ENCODE results near the gene NCKAP5.

- TF ChIP-seq CTCF (IDR thresholded peaks at IDR 0.05; ENCODE audit: low read depth, low read length, missing input control) (no peak), RXRA (IDR thresholded peaks at IDR 0.05) (no peak), MAX (IDR thresholded peaks at IDR 0.05) (no peak), EGR1 (IDR thresholded peaks at IDR 0.05; ENCODE audit: low read depth in 2 of 2) (no peak), FOXA1 (IDR thresholded peaks at IDR 0.05) (no peak), NR2F2 (IDR thresholded peaks at IDR 0.05) (no peak)
Measured at GRCh38 chr2:132936791-132937190, 631.5 kb downstream of the NCKAP5 start.
